ENCODE measurements around the gene DEDD.

Gene DEDD

DNA sequence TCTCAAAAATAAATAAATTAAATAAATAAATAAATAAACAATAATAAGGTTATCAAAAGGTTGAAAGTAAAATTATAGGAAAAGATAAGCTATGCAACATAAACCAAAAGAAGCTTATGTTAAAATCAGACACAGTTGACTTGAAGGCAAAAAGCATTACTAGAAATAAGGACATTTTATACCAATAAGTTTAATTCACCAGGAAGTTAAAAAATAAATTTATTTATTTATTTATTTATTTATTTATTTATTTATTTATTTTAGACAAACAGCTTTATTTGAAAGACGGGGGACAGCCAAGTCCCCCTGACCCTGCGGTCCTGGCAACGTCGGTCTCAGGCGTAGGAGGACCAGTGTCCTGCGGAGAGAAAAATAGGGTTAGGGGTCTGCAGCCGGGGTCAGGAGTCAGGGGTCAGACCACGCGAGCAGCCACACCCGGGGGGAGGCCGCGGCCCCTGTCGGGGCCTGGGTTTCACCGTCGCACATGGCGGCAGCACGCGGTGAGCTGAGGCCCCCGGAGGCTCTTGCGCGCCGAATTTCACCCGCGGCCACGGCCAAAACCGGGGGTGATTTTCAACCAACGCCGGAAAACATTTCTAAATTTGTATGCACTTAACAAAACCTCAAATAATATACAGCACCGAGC lies 8.4 kb upstream of the DEDD start:
- DNase-seq: peak in 1 of 2 donors; percentile 51
- Histone ChIP-seq H3K27ac (no peak overlapping the region), H3K27me3 (no peaks in the 10 kb centered on the region), H3K9me3 (no peaks in the 10 kb centered on the region), H3K36me3 (no peaks in the 10 kb centered on the region), H3K4me3 (no peak overlapping the region), H3K4me1 (no peaks in the 10 kb centered on the region)
- intact Hi-C loops (cut with DNase I; ENCODE audit: low total_unique reads): no loop called here
- TF ChIP-seq, protein P1, sequence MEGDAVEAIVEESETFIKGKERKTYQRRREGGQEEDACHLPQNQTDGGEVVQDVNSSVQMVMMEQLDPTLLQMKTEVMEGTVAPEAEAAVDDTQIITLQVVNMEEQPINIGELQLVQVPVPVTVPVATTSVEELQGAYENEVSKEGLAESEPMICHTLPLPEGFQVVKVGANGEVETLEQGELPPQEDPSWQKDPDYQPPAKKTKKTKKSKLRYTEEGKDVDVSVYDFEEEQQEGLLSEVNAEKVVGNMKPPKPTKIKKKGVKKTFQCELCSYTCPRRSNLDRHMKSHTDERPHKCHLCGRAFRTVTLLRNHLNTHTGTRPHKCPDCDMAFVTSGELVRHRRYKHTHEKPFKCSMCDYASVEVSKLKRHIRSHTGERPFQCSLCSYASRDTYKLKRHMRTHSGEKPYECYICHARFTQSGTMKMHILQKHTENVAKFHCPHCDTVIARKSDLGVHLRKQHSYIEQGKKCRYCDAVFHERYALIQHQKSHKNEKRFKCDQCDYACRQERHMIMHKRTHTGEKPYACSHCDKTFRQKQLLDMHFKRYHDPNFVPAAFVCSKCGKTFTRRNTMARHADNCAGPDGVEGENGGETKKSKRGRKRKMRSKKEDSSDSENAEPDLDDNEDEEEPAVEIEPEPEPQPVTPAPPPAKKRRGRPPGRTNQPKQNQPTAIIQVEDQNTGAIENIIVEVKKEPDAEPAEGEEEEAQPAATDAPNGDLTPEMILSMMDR (IDR thresholded peaks at IDR 0.05): no peak

DNA sequence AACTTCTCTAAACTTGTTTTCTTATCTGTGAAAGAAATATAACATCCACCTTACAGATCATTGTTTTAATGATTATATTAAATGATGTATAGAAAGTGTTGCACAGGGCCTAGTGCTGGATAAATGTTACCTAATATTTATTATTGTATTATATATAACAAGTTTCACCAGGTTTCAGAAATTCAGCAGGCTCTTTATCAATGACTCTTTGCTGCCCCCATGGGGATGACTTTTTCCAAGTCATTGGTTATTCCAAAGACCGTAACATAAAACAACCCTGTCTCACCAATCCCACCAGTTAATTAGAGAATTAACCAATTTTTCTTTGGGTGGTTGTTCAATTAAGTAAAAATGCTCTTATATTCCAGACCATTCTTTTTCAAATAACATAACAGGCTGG lies 7.3 kb upstream of the DEDD start:
- H3K36me3 ChIP-seq: no peaks in the 10 kb centered on the region
- DNase-seq: peak in 1 of 2 donors; percentile 6
- H3K4me1 ChIP-seq: peaks cover 0 to 3% (median 0%) of the 10 kb centered on the region in 4 donors
- no peaks in the 10 kb centered on the region for H3K9me3 ChIP-seq
- H3K27me3 ChIP-seq: no peaks in the 10 kb centered on the region
- intact Hi-C loops (cut with DNase I; ENCODE audit: low total_unique reads): no loop called here
- H3K4me3 ChIP-seq: no peak overlapping the region
- H3K27ac ChIP-seq: no peak overlapping the region
- TF ChIP-seq, protein P1 (IDR thresholded peaks at IDR 0.05): peak; percentile 34 to 36

DNA sequence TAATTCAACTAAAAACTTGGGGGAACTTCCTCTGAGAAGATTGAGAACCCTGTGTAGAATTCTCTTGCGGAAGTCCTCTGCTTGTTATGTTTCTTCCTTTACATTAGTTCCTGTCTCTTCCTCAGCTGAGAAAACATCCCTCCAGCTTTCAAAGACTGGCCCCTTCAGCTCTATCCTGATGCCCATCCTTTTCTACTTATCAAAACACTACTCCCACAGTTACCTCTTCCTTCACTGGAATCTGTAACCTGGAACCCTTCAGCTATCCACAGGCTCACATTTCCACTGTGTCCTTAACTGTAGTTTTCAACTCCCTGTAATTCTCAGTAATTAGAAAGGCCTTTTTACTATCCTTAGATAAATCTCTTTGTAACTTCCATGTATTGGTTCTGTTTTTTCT lies 6.0 kb upstream of the DEDD start:
- Histone ChIP-seq H3K36me3 (no peaks in the 10 kb centered on the region), H3K4me3 (no peak overlapping the region), H3K4me1 (peaks cover 0 to 16% (median 11%) of the 10 kb centered on the region in 4 donors), H3K27ac (no peak overlapping the region), H3K9me3 (no peaks in the 10 kb centered on the region), H3K27me3 (no peaks in the 10 kb centered on the region)
- TF ChIP-seq, protein P1 (IDR thresholded peaks at IDR 0.05): no peak
- intact Hi-C loops (cut with DNase I; ENCODE audit: low total_unique reads): no loop called here
- DNase-seq: no peak

DNA sequence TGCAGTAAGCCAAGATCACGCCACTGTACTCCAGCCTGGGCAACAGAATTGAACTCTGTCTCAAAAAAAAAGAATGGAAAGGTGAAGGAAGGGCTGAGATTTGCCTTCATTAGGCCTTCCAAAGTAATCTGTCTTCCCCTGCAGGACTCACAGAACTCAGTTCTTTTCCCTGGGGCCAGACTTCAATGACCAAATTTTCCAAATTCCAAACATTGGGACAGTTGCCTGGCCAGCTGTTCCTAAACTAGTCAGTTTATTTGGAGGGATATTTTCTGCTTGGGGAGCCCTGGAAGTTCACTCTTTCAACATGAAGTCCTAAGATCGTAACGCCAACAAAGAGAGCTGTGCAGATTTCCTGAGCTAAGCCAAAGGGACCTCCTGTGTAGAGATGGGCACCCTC lies 5.4 kb upstream of the DEDD start:
- DNase-seq: no peak
- H3K27me3 ChIP-seq: no peaks in the 10 kb centered on the region
- H3K4me3 ChIP-seq: no peak overlapping the region
- H3K27ac ChIP-seq: no peak overlapping the region
- H3K9me3 ChIP-seq: no peaks in the 10 kb centered on the region
- intact Hi-C loops (cut with DNase I; ENCODE audit: low total_unique reads): no loop called here
- peaks cover 0 to 16% (median 11%) of the 10 kb centered on the region in 4 donors for H3K4me1 ChIP-seq
- no peaks in the 10 kb centered on the region for H3K36me3 ChIP-seq
- TF ChIP-seq, protein P1 (IDR thresholded peaks at IDR 0.05): no peak

DNA sequence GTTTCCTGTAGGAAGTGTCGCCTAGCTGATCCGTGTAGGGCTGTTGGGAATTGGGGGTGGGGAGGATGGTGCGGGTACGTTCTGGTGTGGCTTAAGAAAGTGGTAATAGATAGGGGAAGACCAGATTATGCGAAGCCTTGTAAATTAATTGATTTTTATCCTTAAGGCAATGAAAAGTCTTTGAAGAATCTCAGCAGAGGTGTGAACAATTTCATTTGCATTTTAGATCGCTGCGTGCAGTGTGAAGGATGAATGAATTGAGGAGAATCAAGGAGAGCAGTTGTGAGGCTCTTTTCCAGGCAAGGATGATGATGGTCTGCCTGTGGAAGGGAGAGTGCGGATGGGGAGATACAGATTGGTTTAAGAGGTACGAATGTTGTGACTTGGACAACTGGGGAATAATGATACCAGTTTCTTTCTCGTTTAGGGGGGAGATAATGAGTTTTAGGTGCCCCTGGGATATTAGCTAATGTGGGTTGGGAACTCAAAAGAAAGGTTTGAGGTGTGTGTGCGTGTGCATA lies 813 bp upstream of the DEDD start:
- Histone ChIP-seq H3K27me3 (no peaks in the 10 kb centered on the region), H3K9me3 (no peaks in the 10 kb centered on the region), H3K27ac (peak overlapping the region; percentile 89 to 91), H3K4me3 (peak overlapping the region; percentile 74 to 85), H3K36me3 (peaks cover 11 to 16% (median 13%) of the 10 kb centered on the region in 3 donors), H3K4me1 (peaks cover 0 to 52% (median 38%) of the 10 kb centered on the region in 4 donors)
- DNase-seq: no peak
- TF ChIP-seq, protein P1 (IDR thresholded peaks at IDR 0.05): no peak
- intact Hi-C loops (cut with DNase I; ENCODE audit: low total_unique reads): no loop called here

All from tibial artery (tissue), 4 donors.